NCI-H345 (cell line): Measurements from ENCODE around the gene CPEB4.
A peak's percentile ranks its signal among the peaks of the same experiment; 100 is the strongest.

ENCODE experiments used
- DNase-seq: peaks from one replicate; lab custom pipeline; 2025; lab: John Stamatoyannopoulos, UW

Gene CPEB4

GRCh38 chr5:173885475-173886010 is 2.6 kb upstream of the CPEB4 start:
- DNase-seq, result no peak

- no peak for DNase-seq
These were observed 2.0 kb upstream of the CPEB4 start for GRCh38 chr5:173886150-173886549.

- peak; percentile 41 for DNase-seq
These were observed 453 bp downstream of the CPEB4 start for GRCh38 chr5:173888473-173889131.

GRCh38 chr5:173890195-173890991 is 2.2 kb downstream of the CPEB4 start:
- peak; percentile 39 for DNase-seq

GRCh38 chr5:173891308-173892116 is 3.4 kb downstream of the CPEB4 start:
- no peak for DNase-seq

GRCh38 chr5:173893192-173893561 is 5.0 kb downstream of the CPEB4 start:
- no peak for DNase-seq

GRCh38 chr5:173895401-173896165 is 7.4 kb downstream of the CPEB4 start:
- no peak for DNase-seq

GRCh38 chr5:173896631-173897030 is 8.5 kb downstream of the CPEB4 start:
- DNase-seq, result no peak

GRCh38 chr5:173901705-173902104 is 13.6 kb downstream of the CPEB4 start:
- no peak for DNase-seq

- no peak for DNase-seq
These were observed 14.2 kb downstream of the CPEB4 start for GRCh38 chr5:173902334-173902733.

- no peak for DNase-seq
These were observed 14.6 kb downstream of the CPEB4 start for GRCh38 chr5:173902743-173903142.

- DNase-seq, result no peak
These were observed 15.4 kb downstream of the CPEB4 start for GRCh38 chr5:173903396-173904140.

- DNase-seq, result no peak
These were observed 16.0 kb downstream of the CPEB4 start for GRCh38 chr5:173904151-173904550.

- no peak for DNase-seq
These were observed 19.1 kb downstream of the CPEB4 start for GRCh38 chr5:173907284-173907683.

GRCh38 chr5:173907686-173908371 is 19.7 kb downstream of the CPEB4 start:
- DNase-seq, result no peak

GRCh38 chr5:173909199-173909598 is 21.1 kb downstream of the CPEB4 start:
- DNase-seq, result no peak

- no peak for DNase-seq
These were observed 22.1 kb downstream of the CPEB4 start for GRCh38 chr5:173910215-173910614.

- no peak for DNase-seq
These were observed 23.5 kb downstream of the CPEB4 start for GRCh38 chr5:173911623-173912022.

GRCh38 chr5:173913686-173914321 is 25.7 kb downstream of the CPEB4 start:
- DNase-seq, result no peak
